NCI-H526 treated with DMSO at 0.1 percent for 48 hours (cell line): ENCODE measurements around the gene ZFYVE21.

Source experiments
- DNase-seq: peaks from one replicate; lab custom pipeline; 2025; lab: John Stamatoyannopoulos, UW

ZFYVE21 gene

GRCh38 chr14:103725001-103725682 lies 9.5 kb downstream of the ZFYVE21 start:
- no peak for DNase-seq

DNA sequence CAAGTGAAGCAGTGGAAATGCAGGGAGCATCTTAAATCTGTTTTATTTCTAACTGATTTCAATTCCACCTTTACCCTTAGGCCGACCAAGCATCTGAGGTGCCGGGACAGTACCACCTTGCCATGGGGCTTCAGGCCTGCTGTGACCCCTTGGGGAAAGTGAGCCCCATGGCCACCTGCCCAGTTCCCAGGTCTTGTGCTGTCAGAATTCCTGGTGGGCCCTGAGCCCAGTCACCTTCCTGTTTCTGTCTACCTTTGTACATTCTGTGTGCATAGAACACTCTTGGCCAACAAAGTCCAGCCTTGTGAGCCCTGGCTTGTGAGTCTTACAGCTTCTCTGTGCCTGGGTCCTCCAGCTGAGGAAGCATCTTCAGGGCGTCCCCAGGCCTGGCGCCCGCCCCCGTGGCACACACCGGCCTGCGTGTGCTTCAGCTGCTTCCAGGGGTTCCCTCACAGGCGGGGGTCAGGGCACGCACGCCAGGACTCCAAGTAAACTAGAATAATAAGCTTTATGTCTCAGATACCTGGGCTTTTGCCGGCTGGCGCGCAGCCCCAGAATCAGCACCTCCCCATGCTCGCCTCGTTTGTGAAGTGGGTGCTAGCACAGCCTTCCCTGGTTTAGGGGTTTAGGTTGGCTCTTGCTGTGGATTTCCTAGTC lies 10.3 kb downstream of the ZFYVE21 start:
- no peak for DNase-seq

DNA sequence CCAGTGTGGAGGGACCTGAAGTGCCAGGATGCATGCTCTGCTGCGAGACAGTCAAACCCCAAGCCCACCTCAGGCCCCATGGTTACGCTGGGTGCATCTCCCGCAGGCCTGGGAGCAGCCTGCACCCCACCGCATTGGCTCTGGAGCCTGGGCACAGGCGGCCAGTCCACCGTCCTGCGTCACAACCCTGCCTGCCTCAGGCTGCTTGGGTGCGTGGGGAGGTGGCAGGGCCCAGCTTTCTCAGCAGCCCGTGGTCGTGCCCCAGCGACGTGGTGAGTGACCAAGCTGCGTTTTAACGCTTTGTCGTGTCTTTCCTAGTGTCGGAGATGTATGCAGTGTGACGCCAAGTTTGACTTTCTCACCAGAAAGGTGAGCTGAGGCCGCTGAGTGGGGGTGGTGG lies 10.9 kb downstream of the ZFYVE21 start:
- DNase-seq = no peak

DNA sequence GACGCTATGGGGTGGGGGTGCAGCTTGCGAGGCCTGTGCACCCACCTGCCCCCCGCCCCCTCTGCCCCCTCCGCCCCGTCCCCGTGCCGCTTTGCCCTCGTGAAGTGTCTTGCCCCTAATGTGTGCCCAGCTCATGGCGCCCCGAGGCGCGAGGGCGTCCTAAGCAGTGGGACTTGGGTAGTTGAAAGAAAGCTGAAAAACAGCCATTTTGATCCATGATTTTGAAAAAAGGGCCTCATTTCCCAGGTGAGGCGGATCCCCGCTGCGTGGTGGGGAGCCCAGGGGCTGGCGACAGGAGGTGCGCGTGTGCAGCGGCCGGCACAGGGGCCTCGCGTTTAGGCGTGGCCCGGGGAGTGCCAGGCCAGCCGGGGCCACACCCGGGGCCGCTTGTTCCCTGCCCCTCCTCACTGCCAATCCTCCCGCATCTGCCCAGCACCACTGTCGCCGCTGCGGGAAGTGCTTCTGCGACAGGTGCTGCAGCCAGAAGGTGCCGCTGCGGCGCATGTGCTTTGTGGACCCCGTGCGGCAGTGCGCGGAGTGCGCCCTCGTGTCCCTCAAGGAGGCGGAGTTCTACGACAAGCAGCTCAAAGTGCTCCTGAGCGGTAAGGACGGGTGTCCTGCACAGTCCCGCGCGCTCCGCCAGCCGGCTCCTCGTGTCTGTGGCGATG lies 11.8 kb downstream of the ZFYVE21 start:
- DNase-seq = no peak

GRCh38 chr14:103728141-103728540 lies 12.5 kb downstream of the ZFYVE21 start:
- no peak for DNase-seq

DNA sequence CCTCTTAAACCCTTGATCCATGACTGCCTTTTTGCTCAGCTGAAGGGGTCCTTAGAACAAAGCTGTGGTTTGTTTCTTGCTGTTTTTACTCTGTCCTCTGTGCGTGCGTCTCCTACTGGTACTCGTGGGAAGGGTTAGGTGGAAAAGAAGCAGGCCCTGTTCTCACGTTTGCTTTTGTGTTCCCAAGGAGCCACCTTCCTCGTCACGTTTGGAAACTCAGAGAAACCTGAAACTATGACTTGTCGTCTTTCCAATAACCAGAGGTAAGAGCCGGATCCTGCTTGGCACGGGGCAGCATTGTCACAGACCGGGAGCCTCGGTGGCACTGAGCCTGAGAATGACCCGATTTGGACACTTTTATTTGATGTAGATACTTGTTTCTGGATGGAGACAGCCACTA lies 13.1 kb downstream of the ZFYVE21 start:
- DNase-seq = no peak

GRCh38 chr14:103729496-103730448 lies 14.2 kb downstream of the ZFYVE21 start:
- no peak for DNase-seq

DNA sequence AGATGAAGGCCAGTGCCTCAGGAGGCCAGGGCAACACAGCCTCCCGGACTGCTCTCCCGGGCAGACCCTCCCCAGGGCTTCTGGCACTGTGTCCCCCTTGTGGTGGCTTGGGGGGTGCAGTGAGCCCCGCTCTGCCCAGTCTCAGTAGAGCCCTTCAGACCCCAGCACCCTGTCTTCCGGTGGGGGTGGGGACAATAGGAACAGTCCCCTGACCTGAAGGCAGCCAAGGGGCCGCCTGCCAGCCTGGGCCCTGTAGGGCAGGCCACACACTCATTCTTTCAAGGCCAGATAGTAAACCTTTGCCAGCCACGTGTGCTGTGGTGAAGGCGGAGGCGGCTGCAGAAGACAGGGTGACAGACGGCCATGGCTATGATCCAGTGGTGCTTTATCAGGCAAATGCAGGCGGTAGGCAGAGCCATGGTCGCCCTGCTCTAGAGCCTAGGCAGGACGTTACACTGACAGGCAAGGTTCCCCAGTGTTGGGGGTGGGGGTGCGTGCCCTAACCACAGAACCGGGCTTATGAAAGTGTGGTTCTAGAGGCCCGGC lies 15.0 kb downstream of the ZFYVE21 start:
- no peak for DNase-seq

- no peak for DNase-seq
Measured at GRCh38 chr14:103731481-103731880, 15.9 kb downstream of the ZFYVE21 start.

- DNase-seq = no peak
Measured at GRCh38 chr14:103731916-103732867, 16.6 kb downstream of the ZFYVE21 start.

- peak; percentile 41 for DNase-seq
Measured at GRCh38 chr14:103732868-103733620, 17.4 kb downstream of the ZFYVE21 start.

- DNase-seq = peak; percentile 80
Measured at GRCh38 chr14:103733651-103734050, 18.0 kb downstream of the ZFYVE21 start.

DNA sequence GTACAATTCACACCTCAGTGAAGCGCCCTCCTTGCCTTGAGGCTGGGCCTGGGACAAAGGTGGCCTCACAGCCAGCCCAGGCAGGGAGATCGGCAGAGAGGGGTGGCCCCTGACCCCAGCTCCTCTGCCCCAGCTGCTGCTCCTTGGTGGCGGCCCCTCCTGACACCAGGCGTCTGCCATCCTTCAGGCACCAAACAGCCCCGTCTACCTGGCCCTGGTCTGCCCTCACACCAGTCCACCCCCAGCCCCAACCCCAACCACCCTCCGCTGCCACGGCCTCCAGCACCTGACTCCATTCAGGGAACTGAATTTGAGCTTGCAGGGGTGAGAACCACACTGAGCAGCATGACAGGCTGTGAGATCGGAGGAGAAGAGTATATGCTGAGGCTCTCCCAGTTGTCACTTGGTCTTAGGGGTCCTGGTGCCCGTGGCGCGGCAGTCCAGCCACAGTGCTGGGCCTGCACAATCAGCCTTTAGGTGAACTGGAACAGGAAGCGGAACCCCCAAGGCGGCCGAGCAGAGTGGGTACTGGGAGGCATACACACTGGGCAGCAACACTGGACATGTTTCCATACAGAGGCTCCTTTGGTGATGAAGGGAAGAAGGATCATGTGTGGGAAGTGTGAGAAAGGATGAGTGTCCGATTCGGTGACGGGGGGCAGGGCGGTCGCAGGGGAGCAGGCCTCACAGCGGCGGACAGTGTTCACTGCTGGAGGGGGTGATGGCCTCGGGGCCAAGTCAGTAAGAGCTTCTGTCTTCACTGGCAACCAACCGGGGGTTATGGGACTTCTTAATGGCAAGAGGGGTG lies 18.7 kb downstream of the ZFYVE21 start:
- DNase-seq = no peak

DNA sequence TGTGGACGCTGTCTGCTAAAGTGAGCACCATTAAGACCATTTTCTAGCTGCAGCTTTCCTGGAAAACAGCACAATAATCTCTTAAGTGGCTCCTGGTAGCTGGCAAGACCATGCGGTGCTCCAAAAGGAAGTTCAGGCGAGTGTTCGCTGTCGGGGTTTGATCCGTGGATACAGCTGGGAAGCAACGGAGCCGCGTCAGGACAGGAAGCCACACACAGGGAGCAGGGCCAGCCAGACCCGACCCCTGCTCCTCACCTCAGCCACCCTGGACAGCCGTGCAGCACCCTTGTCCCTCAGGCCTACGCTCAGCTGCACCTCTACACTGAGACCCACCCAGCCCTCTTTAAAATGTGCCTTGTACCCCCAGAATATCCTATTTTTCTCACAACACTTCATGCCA lies 19.4 kb downstream of the ZFYVE21 start:
- no peak for DNase-seq

- DNase-seq = no peak
Measured at GRCh38 chr14:103735439-103735814, 19.8 kb downstream of the ZFYVE21 start.

- DNase-seq = no peak
Measured at GRCh38 chr14:103735815-103736545, 20.4 kb downstream of the ZFYVE21 start.

GRCh38 chr14:103736546-103737431 lies 21.2 kb downstream of the ZFYVE21 start:
- DNase-seq = no peak
